KMS-11 (cell line): ENCODE data around the gene FERD3L.

Source experiments
- H2AFZ ChIP-seq: fragments of 200-600 bp; sonication (generic); 2 replicates; pipeline ENCODE4 v1.6.1; 2016; ENCODE audit warnings: antibody characterized with exemption, mixed run types, low read depth
- H3K27ac ChIP-seq: fragments of 200-600 bp; sonication (generic); 2 replicates; pipeline ENCODE4 v1.6.1; 2016; ENCODE audit warnings: mild to moderate bottlenecking, mixed run types
- H3K27me3 ChIP-seq: fragments of 200-600 bp; sonication (generic); 2 replicates; pipeline ENCODE4 v1.6.1; 2017; ENCODE audit warnings: mild to moderate bottlenecking, low read depth, mixed run types, moderate library complexity; ENCODE audit not compliant: insufficient read depth
- H3K36me3 ChIP-seq: fragments of 200-600 bp; sonication (generic); 2 replicates; pipeline ENCODE4 v1.6.1; 2017; ENCODE audit warnings: mild to moderate bottlenecking, mixed run types; ENCODE audit not compliant: insufficient read depth
- H3K4me1 ChIP-seq: fragments of 200-600 bp; sonication (generic); 2 replicates; pipeline ENCODE4 v1.6.1; 2016; ENCODE audit warnings: mild to moderate bottlenecking, low read depth, mixed run types; ENCODE audit not compliant: poor library complexity, severe bottlenecking
- H3K4me2 ChIP-seq: fragments of 200-600 bp; sonication (generic); 2 replicates; pipeline ENCODE4 v1.7.0; 2016; ENCODE audit warnings: mild to moderate bottlenecking, mixed run types
- H3K4me3 ChIP-seq: fragments of 200-600 bp; sonication (generic); IDR thresholded peaks from 2 replicates; pipeline ENCODE4 v1.6.1; 2017; ENCODE audit warnings: low read depth, low read length, mixed read lengths; ENCODE audit not compliant: insufficient read depth
- H3K79me2 ChIP-seq: fragments of 200-600 bp; sonication (generic); 2 replicates; pipeline ENCODE4 v1.6.1; 2016; ENCODE audit warnings: low read depth, mixed run types; ENCODE audit not compliant: insufficient read depth
- H3K9ac ChIP-seq: fragments of 200-600 bp; sonication (generic); 2 replicates; pipeline ENCODE4 v1.6.1; 2016; ENCODE audit warnings: mild to moderate bottlenecking, mixed run types
- H4K20me1 ChIP-seq: fragments of 200-600 bp; sonication (generic); 2 replicates; pipeline ENCODE4 v1.6.1; 2016; ENCODE audit warnings: mild to moderate bottlenecking, mixed run types; ENCODE audit not compliant: insufficient read depth
- TF ChIP-seq, protein P1 (sequence below): fragments of 200-600 bp; sonication (generic); conservative IDR thresholded peaks from 2 replicates; pipeline ENCODE4 v1.6.1; 2017; ENCODE audit warnings: low read depth, mild to moderate bottlenecking, antibody characterized with exemption, low read length, moderate library complexity, mixed read lengths

The FERD3L gene

DNA sequence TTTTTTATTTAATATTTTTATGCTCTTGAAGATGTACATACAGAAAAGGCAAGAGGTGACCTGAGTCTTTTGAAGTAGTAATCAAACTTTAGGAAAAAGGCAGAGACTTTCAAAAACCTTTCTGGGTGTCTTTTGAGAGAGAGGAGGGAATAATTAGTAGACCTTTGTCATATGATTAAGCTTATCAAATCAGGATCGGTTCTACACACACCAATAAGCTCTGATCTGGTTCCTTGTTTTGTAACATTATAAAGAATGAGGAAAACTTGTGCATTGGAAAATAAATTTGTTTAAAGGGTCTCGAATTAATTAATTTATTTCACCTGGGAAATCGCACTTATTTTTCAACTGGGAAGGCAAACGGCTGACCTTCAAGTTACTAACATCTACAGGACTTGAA, 39.7 kb downstream of the FERD3L start:
- TF ChIP-seq, protein P1, sequence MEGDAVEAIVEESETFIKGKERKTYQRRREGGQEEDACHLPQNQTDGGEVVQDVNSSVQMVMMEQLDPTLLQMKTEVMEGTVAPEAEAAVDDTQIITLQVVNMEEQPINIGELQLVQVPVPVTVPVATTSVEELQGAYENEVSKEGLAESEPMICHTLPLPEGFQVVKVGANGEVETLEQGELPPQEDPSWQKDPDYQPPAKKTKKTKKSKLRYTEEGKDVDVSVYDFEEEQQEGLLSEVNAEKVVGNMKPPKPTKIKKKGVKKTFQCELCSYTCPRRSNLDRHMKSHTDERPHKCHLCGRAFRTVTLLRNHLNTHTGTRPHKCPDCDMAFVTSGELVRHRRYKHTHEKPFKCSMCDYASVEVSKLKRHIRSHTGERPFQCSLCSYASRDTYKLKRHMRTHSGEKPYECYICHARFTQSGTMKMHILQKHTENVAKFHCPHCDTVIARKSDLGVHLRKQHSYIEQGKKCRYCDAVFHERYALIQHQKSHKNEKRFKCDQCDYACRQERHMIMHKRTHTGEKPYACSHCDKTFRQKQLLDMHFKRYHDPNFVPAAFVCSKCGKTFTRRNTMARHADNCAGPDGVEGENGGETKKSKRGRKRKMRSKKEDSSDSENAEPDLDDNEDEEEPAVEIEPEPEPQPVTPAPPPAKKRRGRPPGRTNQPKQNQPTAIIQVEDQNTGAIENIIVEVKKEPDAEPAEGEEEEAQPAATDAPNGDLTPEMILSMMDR = no peak
- H2AFZ ChIP-seq = no peak overlapping the region
- no peaks in the 10 kb centered on the region for H4K20me1 ChIP-seq
- no peaks in the 10 kb centered on the region for H3K79me2 ChIP-seq
- no peaks in the 10 kb centered on the region for H3K36me3 ChIP-seq
- no peaks in the 10 kb centered on the region for H3K27me3 ChIP-seq
- H3K4me1 ChIP-seq = no peaks in the 10 kb centered on the region
- H3K27ac ChIP-seq = no peak overlapping the region
- H3K9ac ChIP-seq = no peak overlapping the region
- no peak overlapping the region for H3K4me2 ChIP-seq
- H3K4me3 ChIP-seq = no peak overlapping the region

DNA sequence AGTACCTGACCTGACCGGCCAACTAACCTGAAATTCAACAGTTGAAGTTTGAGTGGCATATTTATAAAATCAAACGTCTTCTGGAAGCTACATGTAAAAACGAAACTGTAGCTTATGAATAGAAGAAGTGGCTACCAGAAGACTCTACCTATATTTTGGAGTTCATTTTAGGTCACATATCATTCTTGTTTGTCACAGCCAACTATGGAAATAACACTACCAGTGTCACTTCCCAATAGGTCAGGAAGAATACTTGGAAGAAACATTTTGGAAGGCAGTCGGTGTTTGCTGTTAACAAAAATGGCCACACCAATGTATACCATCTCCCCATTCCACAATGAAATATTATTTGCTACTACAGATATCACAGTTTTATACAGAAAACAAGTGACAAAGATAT, 40.4 kb downstream of the FERD3L start:
- no peak overlapping the region for H3K27ac ChIP-seq
- H3K36me3 ChIP-seq = no peaks in the 10 kb centered on the region
- no peak overlapping the region for H3K4me3 ChIP-seq
- H3K9ac ChIP-seq = no peak overlapping the region
- H3K27me3 ChIP-seq = no peaks in the 10 kb centered on the region
- H3K79me2 ChIP-seq = no peaks in the 10 kb centered on the region
- H3K4me2 ChIP-seq = no peak overlapping the region
- H2AFZ ChIP-seq = no peak overlapping the region
- H4K20me1 ChIP-seq = no peaks in the 10 kb centered on the region
- no peaks in the 10 kb centered on the region for H3K4me1 ChIP-seq
- TF ChIP-seq, protein P1 = no peak

DNA sequence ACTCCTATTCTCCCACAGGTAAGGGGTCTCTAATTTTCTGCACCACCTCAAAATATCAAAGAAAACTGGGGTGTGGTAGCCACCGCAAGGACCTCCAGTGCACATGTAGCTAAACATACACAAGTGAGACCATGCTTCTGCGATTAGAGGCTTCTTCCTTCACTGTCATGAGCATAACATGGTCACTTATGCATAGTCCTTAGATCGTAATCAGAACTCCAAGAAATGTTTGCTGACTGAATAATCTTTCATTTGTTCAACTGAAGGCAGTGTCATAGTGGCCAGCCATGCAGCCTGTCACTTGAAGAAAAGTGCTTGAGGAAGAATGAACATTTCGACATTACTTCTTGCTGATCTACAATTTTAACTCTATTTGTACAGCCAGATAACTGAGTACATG, 42.3 kb downstream of the FERD3L start:
- Histone ChIP-seq H4K20me1 (no peaks in the 10 kb centered on the region), H3K27ac (no peak overlapping the region), H3K27me3 (no peaks in the 10 kb centered on the region), H2AFZ (no peak overlapping the region), H3K9ac (no peak overlapping the region), H3K79me2 (no peaks in the 10 kb centered on the region), H3K4me3 (no peak overlapping the region), H3K36me3 (no peaks in the 10 kb centered on the region), H3K4me2 (no peak overlapping the region), H3K4me1 (no peaks in the 10 kb centered on the region)
- TF ChIP-seq, protein P1 = no peak

DNA sequence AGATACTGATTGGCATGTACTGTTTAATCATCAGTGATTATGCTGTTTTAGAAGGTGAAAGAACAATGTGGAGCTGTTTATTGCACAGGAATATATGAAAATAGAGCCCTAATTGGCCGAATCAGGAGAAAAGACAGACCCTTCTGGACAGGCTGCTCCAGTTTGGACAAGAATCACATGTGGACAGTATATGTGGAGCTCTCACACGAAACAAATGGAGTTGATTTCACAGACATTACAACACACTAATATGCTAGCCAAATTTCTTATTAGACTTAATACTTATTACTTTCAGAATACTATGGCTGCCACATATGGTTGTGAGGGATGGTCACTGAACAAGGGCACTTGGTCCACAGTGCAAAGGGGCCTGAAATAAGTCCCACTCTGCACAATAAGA, 43.3 kb downstream of the FERD3L start:
- TF ChIP-seq, protein P1 = no peak
- H3K9ac ChIP-seq = no peak overlapping the region
- no peak overlapping the region for H2AFZ ChIP-seq
- H3K27ac ChIP-seq = no peak overlapping the region
- H3K4me2 ChIP-seq = no peak overlapping the region
- no peaks in the 10 kb centered on the region for H4K20me1 ChIP-seq
- H3K4me3 ChIP-seq = no peak overlapping the region
- H3K27me3 ChIP-seq = no peaks in the 10 kb centered on the region
- H3K79me2 ChIP-seq = no peaks in the 10 kb centered on the region
- no peaks in the 10 kb centered on the region for H3K36me3 ChIP-seq
- H3K4me1 ChIP-seq = no peaks in the 10 kb centered on the region

DNA sequence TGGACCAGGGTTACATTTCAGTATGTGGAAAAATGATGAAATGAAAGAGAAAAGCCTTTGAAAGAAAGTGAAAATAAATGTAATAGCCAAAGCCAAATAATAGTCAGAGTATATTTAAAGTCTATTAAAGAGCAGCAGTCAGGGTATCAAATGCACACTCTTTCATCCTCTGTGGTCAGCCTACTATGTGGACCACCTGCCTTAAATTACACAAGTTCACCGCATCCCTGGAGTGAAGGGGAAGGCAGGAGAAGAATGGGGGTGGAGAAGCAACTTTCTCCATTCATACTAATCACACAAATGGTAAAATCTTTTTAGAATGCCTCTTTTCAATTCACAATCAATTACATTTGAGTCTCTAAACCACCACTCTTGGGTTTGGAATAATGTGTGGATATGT, 43.7 kb downstream of the FERD3L start:
- H3K27me3 ChIP-seq = no peaks in the 10 kb centered on the region

More for the DNA sequence above, 43.7 kb downstream of the FERD3L start:
- no peak overlapping the region for H3K27ac ChIP-seq
- no peak overlapping the region for H3K9ac ChIP-seq
- no peaks in the 10 kb centered on the region for H3K79me2 ChIP-seq
- H2AFZ ChIP-seq = no peak overlapping the region
- no peaks in the 10 kb centered on the region for H3K4me1 ChIP-seq
- TF ChIP-seq, protein P1 = no peak
- H3K4me3 ChIP-seq = no peak overlapping the region
- H4K20me1 ChIP-seq = no peaks in the 10 kb centered on the region
- H3K36me3 ChIP-seq = no peaks in the 10 kb centered on the region
- H3K4me2 ChIP-seq = no peak overlapping the region
